GM04504 (cell line): ENCODE data around the gene SLC25A28.

Experiments
- DNase-seq: peaks from one replicate; pipeline ENCODE4 v3.0.0-alpha.2; 2012; ENCODE audit warnings: low read depth

The SLC25A28 gene

DNA sequence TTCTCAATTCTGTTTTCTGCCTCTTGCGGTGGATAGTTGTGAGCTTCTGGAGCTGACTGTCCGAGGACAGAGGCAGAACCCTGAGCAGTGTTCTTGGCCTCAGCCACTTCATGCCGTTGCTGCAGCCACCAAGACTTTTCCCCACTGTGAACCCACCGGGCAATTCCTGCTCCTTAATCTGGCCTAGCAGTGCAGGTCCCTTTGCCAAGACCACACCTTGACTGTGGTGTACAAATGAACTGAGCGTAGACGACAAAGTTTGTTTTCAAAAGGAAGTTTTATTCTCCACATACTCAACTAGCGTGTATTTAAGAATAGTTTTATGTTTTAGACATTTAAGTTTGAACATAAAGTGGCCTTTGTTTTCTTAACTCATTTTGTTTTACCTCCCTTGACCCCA is 29.4 kb downstream of the SLC25A28 start:
- no peak for DNase-seq

DNA sequence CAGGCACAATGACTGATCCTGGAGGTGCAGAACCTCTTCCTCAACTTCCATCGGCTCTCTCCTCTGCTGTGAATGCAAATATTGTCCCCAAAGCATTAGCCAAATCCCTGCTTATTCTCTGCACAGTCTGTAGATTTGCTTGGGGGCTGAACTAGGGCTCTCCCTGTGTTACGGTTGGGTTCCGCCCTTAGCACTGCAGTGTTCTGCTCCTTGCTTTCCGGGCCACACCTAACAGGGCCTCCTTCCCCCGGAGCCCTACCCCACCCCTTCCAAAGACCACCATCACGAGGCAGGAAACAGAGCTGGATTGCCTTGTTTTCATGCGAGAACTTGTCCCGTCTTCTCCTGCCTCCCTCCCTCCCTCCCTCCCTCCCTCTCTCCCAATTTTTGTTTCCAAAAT is 36.6 kb downstream of the SLC25A28 start:
- no peak for DNase-seq

DNA sequence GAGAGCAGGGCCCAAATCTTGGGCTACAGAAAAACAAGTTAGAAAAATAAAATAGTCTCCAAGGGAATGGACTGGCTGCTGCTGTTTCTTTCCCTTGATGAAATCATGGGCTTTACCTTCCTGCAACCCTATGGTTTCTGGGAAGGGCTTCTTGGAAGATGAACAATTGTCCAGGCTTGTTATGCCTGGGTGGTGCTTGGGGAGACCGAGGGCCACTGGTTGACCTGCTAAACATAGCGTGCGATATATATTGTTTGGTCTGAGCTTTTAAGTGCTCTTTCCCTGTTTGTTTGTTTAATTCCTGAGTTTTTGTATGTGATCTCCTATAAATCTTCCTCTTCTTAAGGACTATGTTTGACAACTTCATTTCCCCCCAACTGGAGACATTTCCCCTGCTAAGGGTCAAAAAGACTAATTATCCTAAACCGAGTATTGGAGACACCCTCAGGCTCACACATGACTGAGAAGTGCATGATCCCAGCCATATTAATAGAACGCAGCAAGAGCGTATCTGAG is 37.9 kb downstream of the SLC25A28 start:
- no peak for DNase-seq

DNA sequence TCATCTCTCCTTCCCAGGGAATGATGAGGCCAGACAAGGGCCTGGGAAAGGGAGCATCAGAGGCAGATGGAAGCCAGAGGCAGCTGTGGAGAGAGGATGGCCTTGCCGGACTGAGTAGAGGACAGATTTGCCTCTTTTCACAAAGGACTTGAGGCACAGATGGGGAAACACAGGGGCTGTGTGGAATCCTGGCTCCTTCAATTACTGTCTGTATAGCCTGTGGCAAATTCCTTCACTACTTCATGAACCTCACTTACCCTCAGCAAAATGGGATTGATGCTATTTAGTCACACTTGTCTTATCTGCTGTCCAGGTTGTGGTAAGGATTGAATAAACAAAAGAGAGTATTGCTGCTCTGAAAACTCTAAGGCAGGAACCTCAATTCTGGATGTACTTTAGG is 40.3 kb downstream of the SLC25A28 start:
- DNase-seq: no peak

DNA sequence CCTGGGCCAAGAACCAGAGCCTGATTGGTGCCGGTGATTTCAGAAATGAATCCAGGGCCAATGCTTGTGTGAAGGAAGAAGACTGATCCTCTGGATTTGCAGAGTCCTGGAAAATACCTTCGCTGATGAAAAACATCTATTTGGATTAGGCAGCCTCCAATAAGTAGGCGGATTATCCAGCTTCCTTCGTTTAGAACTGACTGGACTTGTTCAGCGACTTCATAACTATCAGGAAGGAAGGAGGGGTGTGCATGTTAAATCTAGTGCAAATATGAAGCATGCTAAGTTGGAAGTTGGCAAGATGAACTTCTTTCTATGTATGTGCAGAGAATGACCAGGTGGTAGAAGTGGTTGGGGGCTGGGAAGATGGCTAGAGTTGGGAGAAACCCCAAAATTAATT is 46.4 kb downstream of the SLC25A28 start:
- DNase-seq: no peak

DNA sequence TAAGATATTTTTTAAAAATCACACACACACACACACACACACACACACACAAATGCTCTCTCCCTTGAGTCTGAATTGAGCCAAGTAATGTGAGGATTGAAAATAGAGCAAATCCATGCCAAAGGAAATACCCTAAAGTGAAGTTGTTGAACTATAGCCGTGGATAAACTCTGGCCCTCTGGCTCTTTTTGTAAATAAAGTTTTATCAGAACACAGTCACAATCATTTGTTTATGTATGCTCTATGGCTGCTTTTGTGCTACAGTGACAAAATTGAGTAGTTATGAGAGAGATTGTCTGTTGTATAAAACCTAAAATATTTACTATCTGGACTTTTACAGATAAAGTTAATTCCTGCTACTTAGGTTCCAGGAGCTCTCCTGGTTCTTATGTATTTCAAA is 48.4 kb downstream of the SLC25A28 start:
- no peak for DNase-seq

DNA sequence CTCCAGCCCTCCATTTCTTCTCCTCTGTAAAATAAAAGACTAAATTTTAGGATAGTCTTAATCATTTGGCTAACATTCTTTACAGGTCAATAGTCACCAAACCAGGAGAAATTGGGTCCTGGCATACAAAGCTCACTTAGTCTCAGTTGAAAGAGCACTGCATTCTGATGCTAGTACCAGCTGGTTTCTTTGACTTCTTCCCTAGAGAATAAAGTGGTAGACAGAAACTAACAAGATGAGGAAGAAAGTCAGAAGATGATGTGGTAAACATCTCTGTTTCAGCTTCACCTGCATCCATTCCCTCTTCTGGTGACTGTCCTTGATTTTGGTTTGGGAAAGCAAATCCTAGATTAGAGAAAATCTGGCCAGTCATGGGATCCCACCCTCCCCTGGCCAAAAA is 50.3 kb downstream of the SLC25A28 start:
- DNase-seq: no peak

DNA sequence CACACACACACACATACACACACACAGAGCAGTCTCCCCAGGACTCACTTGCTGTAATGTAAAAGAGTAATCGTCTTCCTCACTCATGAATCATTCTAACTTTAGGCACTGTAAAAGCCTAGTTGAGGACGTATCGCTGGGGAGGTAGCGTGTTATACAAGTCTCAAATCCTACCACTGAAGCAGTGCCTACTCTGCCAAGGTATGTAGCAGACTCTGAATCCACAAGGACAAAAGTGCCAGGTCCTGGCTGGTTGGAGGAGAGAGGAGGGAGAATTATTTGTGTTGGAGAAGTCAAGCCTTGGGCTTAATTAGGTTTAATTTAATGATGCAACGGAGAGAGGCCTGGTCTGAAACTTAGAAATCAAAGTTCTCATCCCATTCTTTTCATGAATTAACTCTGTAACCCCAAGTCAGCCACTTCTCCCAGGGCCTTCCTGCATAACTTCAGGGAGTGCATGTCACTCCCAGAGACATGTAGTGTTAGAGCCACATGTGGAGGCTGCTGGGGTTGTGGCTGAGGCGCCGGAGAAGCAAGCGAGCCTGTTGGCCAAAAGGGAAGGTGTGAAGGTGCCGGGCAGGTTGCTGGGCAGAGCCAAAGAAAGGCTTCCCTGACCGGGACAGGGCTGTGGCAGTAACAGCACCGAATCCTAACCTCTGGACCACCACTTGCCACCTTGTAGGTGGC is 50.8 kb downstream of the SLC25A28 start:
- no peak for DNase-seq

DNA sequence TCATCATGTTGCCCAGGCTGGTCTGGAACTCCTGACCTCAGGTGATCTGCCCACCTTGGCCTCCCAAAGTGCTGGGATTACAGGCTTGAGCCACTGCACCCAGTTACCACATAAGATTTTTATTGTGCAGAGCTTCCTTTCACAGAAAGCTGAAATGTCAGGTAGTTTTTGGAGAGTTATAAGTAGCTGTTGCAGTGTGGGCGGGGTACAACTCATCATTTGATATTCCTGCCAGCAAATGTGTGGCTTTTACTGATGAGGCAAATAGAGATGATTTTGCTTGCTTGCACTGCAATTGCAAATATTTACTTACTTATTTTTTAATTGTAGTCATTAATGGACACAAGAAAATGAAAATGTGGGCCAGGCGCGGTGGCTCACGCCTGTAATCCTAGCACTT is 55.1 kb downstream of the SLC25A28 start:
- no peak for DNase-seq

DNA sequence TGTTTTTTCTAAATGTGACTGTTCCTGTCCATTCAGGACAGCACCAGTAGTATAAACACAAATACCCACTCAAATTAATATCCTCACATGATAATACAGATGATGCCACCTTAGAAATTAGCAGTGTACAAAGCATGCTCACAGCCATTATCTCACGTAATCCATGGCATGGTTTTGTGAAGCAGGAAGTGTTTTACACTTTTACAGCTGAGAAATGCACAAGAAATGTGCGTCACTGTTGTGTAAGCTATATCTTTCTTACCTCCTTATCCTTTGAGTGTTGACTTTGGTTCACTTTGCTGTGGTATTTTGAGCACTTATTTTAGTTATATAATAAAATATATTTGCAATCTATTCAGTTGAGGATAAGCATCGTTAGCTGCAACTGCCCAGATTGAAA is 55.9 kb downstream of the SLC25A28 start:
- no peak for DNase-seq

DNA sequence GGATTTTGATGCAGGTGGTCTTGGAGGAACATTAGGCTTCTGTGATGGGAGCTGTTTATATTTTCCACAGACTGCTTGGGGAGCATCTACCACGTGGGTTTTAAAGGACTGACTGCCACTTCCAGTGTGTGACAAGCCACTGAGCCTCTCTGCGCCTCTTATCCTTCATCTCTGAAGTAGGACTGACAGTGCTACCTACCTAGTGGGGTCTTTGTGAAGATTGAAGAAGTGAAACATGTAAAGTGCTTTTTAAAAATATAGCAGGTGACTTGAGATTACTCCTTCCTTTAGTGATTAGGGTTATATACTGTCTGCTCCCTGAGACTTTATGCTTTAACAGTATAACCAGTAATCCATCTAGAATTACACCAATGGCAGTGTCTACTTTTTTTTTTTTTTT is 57.6 kb downstream of the SLC25A28 start:
- DNase-seq: no peak
